ENCODE data around the gene SOX6. TPM values are rescaled to one million over a fixed set of nuclear protein-coding genes. Genes with fewer than 3 reads are reported as not detected.
A peak's percentile ranks its signal among the peaks of the same experiment; 100 is the strongest.
"Not testable (repeated sequence)": the region's sequence is repeated elsewhere in the genome, so short reads cannot be mapped to it uniquely, and the experiment has no call there.

SOX6 gene
- total RNA-seq, 1 donor from 2014 or later = 13.2 TPM

- FAIRE-seq = no peak
- no peaks in the 10 kb centered on the region for H3K36me3 Mint-ChIP-seq (ENCODE audit: low read depth, unreplicated experiment)
- H3K4me3 ChIP-seq (ENCODE audit: insufficient read depth, low read depth, low read length) = no peak overlapping the region
Observed at GRCh38 chr11:16031210-16031609, 325.1 kb downstream of the SOX6 start.

GRCh38 chr11:16030664-16031063 is 325.7 kb downstream of the SOX6 start:
- Mint-ChIP-seq H3K27me3 (ENCODE audit: low read depth, unreplicated experiment) (no peaks in the 10 kb centered on the region), H3K9me3 (ENCODE audit: unreplicated experiment) (no peaks in the 10 kb centered on the region), H3K4me1 (ENCODE audit: low read depth, unreplicated experiment) (peaks cover 18% of the 10 kb centered on the region), H3K4me3 (ENCODE audit: unreplicated experiment) (no peak overlapping the region), H3K27ac (ENCODE audit: unreplicated experiment) (no peak overlapping the region), H3K36me3 (ENCODE audit: low read depth, unreplicated experiment) (no peaks in the 10 kb centered on the region)
- TF ChIP-seq CTCF (IDR thresholded peaks at IDR 0.05; ENCODE audit: insufficient read depth, low read depth, low read length) (no peak), EZH2 (IDR thresholded peaks at IDR 0.05; ENCODE audit: insufficient read depth, low read length) (no peak)
- H3K9ac ChIP-seq (ENCODE audit: low read length) = no peak overlapping the region
- no peak overlapping the region for H3K4me2 ChIP-seq (ENCODE audit: low read length)
- no peak overlapping the region for H3K4me3 ChIP-seq (ENCODE audit: insufficient read depth, low read depth, low read length)
- H3K4me1 ChIP-seq (ENCODE audit: insufficient read depth, low read length) = no peaks in the 10 kb centered on the region
- H2AFZ ChIP-seq (ENCODE audit: low read depth, low read length) = no peak overlapping the region
- H3K27ac ChIP-seq (ENCODE audit: low read depth, low read length) = no peak overlapping the region
- DNase-seq (ENCODE audit: low read depth) (no peak), FAIRE-seq (no peak)
- no peaks in the 10 kb centered on the region for H3K9me3 ChIP-seq (ENCODE audit: insufficient read depth, low read depth, low read length)
- no peaks in the 10 kb centered on the region for H3K79me2 ChIP-seq (ENCODE audit: insufficient read depth, low read length)
- no peaks in the 10 kb centered on the region for H3K27me3 ChIP-seq (ENCODE audit: insufficient read depth, low read length)
- no peaks in the 10 kb centered on the region for H3K36me3 ChIP-seq (ENCODE audit: insufficient read depth, low read length)
- H4K20me1 ChIP-seq (ENCODE audit: insufficient read depth, low read length) = no peaks in the 10 kb centered on the region

More at GRCh38 chr11:16031210-16031609, 325.1 kb downstream of the SOX6 start:
- H3K27me3 Mint-ChIP-seq (ENCODE audit: low read depth, unreplicated experiment) = no peaks in the 10 kb centered on the region
- DNase-seq (ENCODE audit: low read depth) = no peak
- Histone ChIP-seq H3K4me1 (ENCODE audit: insufficient read depth, low read length) (no peaks in the 10 kb centered on the region), H4K20me1 (ENCODE audit: insufficient read depth, low read length) (no peaks in the 10 kb centered on the region), H3K9me3 (ENCODE audit: insufficient read depth, low read depth, low read length) (no peaks in the 10 kb centered on the region), H3K36me3 (ENCODE audit: insufficient read depth, low read length) (no peaks in the 10 kb centered on the region), H3K27me3 (ENCODE audit: insufficient read depth, low read length) (no peaks in the 10 kb centered on the region), H3K79me2 (ENCODE audit: insufficient read depth, low read length) (no peaks in the 10 kb centered on the region), H3K4me2 (ENCODE audit: low read length) (no peak overlapping the region), H2AFZ (ENCODE audit: low read depth, low read length) (no peak overlapping the region), H3K9ac (ENCODE audit: low read length) (no peak overlapping the region), H3K27ac (ENCODE audit: low read depth, low read length) (no peak overlapping the region)
- no peak for TF ChIP-seq EZH2 (IDR thresholded peaks at IDR 0.05; ENCODE audit: insufficient read depth, low read length)
- TF ChIP-seq CTCF (IDR thresholded peaks at IDR 0.05; ENCODE audit: insufficient read depth, low read depth, low read length) = no peak
- H3K27ac Mint-ChIP-seq (ENCODE audit: unreplicated experiment) = no peak overlapping the region
- H3K4me1 Mint-ChIP-seq (ENCODE audit: low read depth, unreplicated experiment) = peaks cover 18% of the 10 kb centered on the region
- H3K9me3 Mint-ChIP-seq (ENCODE audit: unreplicated experiment) = no peaks in the 10 kb centered on the region
- no peak overlapping the region for H3K4me3 Mint-ChIP-seq (ENCODE audit: unreplicated experiment)

GRCh38 chr11:16029151-16029550 is 327.2 kb downstream of the SOX6 start:
- not testable (repeated sequence) for H3K27me3 Mint-ChIP-seq (ENCODE audit: low read depth, unreplicated experiment)

More at GRCh38 chr11:16029151-16029550, 327.2 kb downstream of the SOX6 start:
- not testable (repeated sequence) for H2AFZ ChIP-seq (ENCODE audit: low read depth, low read length); H4K20me1 ChIP-seq (ENCODE audit: insufficient read depth, low read length); H3K9ac ChIP-seq (ENCODE audit: low read length); H3K4me3 ChIP-seq (ENCODE audit: insufficient read depth, low read depth, low read length); FAIRE-seq; H3K4me1 ChIP-seq (ENCODE audit: insufficient read depth, low read length); DNase-seq (ENCODE audit: low read depth); H3K36me3 Mint-ChIP-seq (ENCODE audit: low read depth, unreplicated experiment); H3K9me3 ChIP-seq (ENCODE audit: insufficient read depth, low read depth, low read length); H3K4me2 ChIP-seq (ENCODE audit: low read length); H3K4me3 Mint-ChIP-seq (ENCODE audit: unreplicated experiment); H3K9me3 Mint-ChIP-seq (ENCODE audit: unreplicated experiment); H3K79me2 ChIP-seq (ENCODE audit: insufficient read depth, low read length); H3K27me3 ChIP-seq (ENCODE audit: insufficient read depth, low read length); H3K27ac ChIP-seq (ENCODE audit: low read depth, low read length); H3K36me3 ChIP-seq (ENCODE audit: insufficient read depth, low read length)
- Mint-ChIP-seq H3K4me1 (ENCODE audit: low read depth, unreplicated experiment) (peaks cover 18% of the 10 kb centered on the region), H3K27ac (ENCODE audit: unreplicated experiment) (peak overlapping the region; percentile 28)

Data from astrocyte (in vitro differentiated cells and primary cell).